Effector memory CD4-positive, alpha-beta T cell (primary cell): ENCODE measurements around the gene MCU.
"Not testable (repeated sequence)": the region's sequence is repeated elsewhere in the genome, so short reads cannot be mapped to it uniquely, and the experiment has no call there.

Experiments used
- DNase-seq, 3 donors: peaks; one replicate each; pipeline ENCODE4 v3.0.0-alpha.2; 2020
- H3K27ac ChIP-seq: 2 replicates; pipeline ENCODE4 v1.7.0; 2013; ENCODE audit warnings: mild to moderate bottlenecking, low read length, moderate library complexity; ENCODE audit not compliant: insufficient read depth, poor library complexity, severe bottlenecking
- H3K27me3 ChIP-seq: replicated peaks from 2 replicates; pipeline ENCODE4 v1.7.0; 2013; ENCODE audit warnings: mild to moderate bottlenecking, low read length; ENCODE audit not compliant: insufficient read depth, control insufficient read depth, poor library complexity, severe bottlenecking
- H3K36me3 ChIP-seq: 2 replicates; pipeline ENCODE4 v1.7.0; 2013; ENCODE audit warnings: mild to moderate bottlenecking, low read length, moderate library complexity; ENCODE audit not compliant: control insufficient read depth, insufficient read depth
- H3K4me1 ChIP-seq: 2 replicates; pipeline ENCODE4 v1.7.0; 2013; ENCODE audit warnings: low read length, mild to moderate bottlenecking; ENCODE audit not compliant: control insufficient read depth, insufficient read depth, poor library complexity, severe bottlenecking
- H3K4me3 ChIP-seq: 2 replicates; pipeline ENCODE4 v1.7.0; 2013; ENCODE audit warnings: low read length, low read depth, mild to moderate bottlenecking; ENCODE audit not compliant: insufficient read depth, poor library complexity, severe bottlenecking
- H3K9me3 ChIP-seq: 2 replicates; pipeline ENCODE4 v1.7.0; 2013; ENCODE audit warnings: mild to moderate bottlenecking, low read length, moderate library complexity; ENCODE audit not compliant: control insufficient read depth

MCU gene

DNA sequence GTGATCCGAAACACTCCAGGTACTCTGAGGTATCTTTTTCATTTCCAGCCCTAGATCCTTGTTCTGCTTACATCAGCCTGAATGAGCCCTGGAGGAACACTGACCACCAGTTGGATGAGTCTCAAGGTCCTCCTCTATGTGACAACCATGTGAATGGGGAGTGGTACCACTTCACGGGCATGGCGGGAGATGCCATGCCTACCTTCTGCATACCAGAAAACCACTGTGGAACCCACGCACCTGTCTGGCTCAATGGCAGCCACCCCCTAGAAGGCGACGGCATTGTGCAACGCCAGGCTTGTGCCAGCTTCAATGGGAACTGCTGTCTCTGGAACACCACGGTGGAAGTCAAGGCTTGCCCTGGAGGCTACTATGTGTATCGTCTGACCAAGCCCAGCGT is 206.7 kb downstream of the MCU start:
- no peaks in the 10 kb centered on the region for H3K27me3 ChIP-seq
- no peaks in the 10 kb centered on the region for H3K9me3 ChIP-seq
- no peak overlapping the region for H3K4me3 ChIP-seq
- H3K27ac ChIP-seq, result no peak overlapping the region
- H3K4me1 ChIP-seq, result no peaks in the 10 kb centered on the region
- no peaks in the 10 kb centered on the region for H3K36me3 ChIP-seq
- no peak for DNase-seq

DNA sequence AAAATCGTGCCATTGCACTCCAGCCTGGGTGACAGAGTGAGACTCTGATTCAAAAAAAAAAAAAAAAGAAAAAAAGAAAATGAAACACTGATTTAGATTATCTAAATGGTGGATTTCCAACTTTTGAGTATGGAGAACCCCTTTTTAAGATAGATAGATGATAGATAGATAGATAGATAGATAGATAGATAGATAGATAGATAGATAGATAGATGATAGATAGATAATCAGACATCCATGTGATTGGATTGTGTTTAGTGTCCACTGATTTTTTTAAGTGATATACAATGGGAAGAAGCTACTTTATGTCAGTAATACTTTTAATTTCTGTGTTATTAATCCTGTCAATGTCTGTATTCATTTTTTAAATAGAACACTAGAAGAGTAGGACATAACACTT is 207.6 kb downstream of the MCU start:
- Histone ChIP-seq H3K4me1 (no peaks in the 10 kb centered on the region), H3K9me3 (no peaks in the 10 kb centered on the region), H3K27ac (no peak overlapping the region), H3K27me3 (no peaks in the 10 kb centered on the region), H3K36me3 (no peaks in the 10 kb centered on the region), H3K4me3 (no peak overlapping the region)
- DNase-seq, result no peak

- DNase-seq, H3K27ac ChIP-seq, H3K4me3 ChIP-seq, H3K36me3 ChIP-seq, H3K4me1 ChIP-seq, H3K27me3 ChIP-seq, H3K9me3 ChIP-seq: not testable (repeated sequence)
Observed at GRCh38 chr10:72903941-72904446, 212.1 kb downstream of the MCU start.

- Histone ChIP-seq H3K9me3 (no peaks in the 10 kb centered on the region), H3K27me3 (no peaks in the 10 kb centered on the region), H3K4me3 (no peak overlapping the region), H3K4me1 (no peaks in the 10 kb centered on the region), H3K36me3 (no peaks in the 10 kb centered on the region), H3K27ac (no peak overlapping the region)
- no peak for DNase-seq
Observed at GRCh38 chr10:72904806-72905205, 212.9 kb downstream of the MCU start.

GRCh38 chr10:72906446-72906845 is 214.5 kb downstream of the MCU start:
- Histone ChIP-seq H3K4me3 (no peak overlapping the region), H3K27me3 (no peaks in the 10 kb centered on the region), H3K36me3 (no peaks in the 10 kb centered on the region), H3K4me1 (no peaks in the 10 kb centered on the region), H3K27ac (no peak overlapping the region), H3K9me3 (no peaks in the 10 kb centered on the region)
- no peak for DNase-seq

DNA sequence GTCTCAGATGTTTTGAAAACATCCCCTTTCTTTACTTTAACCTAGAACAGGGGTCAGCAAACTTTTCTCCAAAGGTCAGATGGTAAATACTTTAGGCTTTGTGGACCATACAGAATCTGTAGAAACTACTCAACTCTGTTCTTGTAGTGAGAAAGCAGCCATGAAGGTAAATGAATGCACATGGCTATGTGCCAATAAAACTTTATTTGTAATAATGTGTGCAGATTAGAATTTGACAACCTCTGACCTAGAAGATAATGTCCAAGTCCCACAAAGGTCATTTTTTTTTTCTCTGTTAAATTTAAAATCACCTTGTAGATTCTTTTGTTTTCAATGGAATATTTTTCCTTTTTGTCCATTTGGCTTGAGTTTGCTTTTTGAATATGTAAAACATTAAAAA is 218.8 kb downstream of the MCU start:
- Histone ChIP-seq H3K27me3 (no peaks in the 10 kb centered on the region), H3K4me1 (no peaks in the 10 kb centered on the region), H3K27ac (no peak overlapping the region), H3K4me3 (no peak overlapping the region), H3K9me3 (no peaks in the 10 kb centered on the region), H3K36me3 (no peaks in the 10 kb centered on the region)
- no peak for DNase-seq

- no peak overlapping the region for H3K4me3 ChIP-seq
- DNase-seq, result no peak
- H3K9me3 ChIP-seq, result no peaks in the 10 kb centered on the region
- no peak overlapping the region for H3K27ac ChIP-seq
- H3K36me3 ChIP-seq, result no peaks in the 10 kb centered on the region
- H3K27me3 ChIP-seq, result no peaks in the 10 kb centered on the region
- H3K4me1 ChIP-seq, result no peaks in the 10 kb centered on the region
Observed at GRCh38 chr10:72911758-72912157, 219.8 kb downstream of the MCU start.

- no peaks in the 10 kb centered on the region for H3K36me3 ChIP-seq
- H3K9me3 ChIP-seq, result no peaks in the 10 kb centered on the region
- no peak overlapping the region for H3K4me3 ChIP-seq
- no peak for DNase-seq
- H3K27me3 ChIP-seq, result no peaks in the 10 kb centered on the region
- no peaks in the 10 kb centered on the region for H3K4me1 ChIP-seq
- no peak overlapping the region for H3K27ac ChIP-seq
Observed at GRCh38 chr10:72912736-72913135, 220.8 kb downstream of the MCU start.

DNA sequence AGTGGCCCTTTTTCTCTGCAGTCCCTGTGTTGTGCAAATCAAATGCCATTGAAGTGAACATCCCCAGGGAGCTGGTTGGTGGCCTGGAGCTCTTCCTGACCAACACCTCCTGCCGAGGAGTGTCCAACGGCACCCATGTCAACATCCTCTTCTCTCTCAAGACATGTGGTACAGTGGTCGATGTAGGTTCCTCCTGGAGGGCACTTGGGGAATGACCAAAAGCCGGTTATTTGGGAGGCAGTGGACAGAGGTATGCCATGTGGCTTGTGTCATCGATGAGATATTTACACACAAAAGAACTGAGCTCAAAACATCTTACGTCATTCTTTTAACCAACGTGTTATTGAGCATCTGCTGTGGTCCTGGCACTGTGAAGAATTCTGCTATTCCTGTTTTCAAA is 221.3 kb downstream of the MCU start:
- no peak for DNase-seq
- Histone ChIP-seq H3K9me3 (no peaks in the 10 kb centered on the region), H3K27ac (no peak overlapping the region), H3K4me1 (no peaks in the 10 kb centered on the region), H3K4me3 (no peak overlapping the region), H3K27me3 (no peaks in the 10 kb centered on the region), H3K36me3 (no peaks in the 10 kb centered on the region)

DNA sequence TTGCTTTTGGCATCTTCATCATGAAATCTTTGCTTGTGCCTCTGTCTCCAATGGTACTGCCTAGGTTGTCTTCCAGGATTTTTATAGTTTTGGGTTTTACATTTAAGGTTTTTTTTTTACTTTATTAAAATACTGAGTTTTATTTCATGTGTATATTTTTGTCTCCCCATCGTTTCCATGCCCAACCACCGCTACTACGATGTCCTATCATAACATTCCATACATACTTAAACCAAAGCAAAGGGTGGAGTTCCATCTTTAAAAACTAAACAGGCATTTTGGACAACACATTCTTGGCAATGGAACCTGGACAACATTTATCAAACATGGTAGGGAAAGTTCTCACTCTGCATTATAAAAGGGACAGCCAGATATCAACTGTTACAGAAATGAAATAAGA is 225.3 kb downstream of the MCU start:
- H3K36me3 ChIP-seq, H3K9me3 ChIP-seq, H3K4me1 ChIP-seq, DNase-seq, H3K27ac ChIP-seq, H3K4me3 ChIP-seq, H3K27me3 ChIP-seq: not testable (repeated sequence)

GRCh38 chr10:72917803-72918332 is 225.9 kb downstream of the MCU start:
- not testable (repeated sequence) for DNase-seq, H3K9me3 ChIP-seq, H3K36me3 ChIP-seq

More at GRCh38 chr10:72917803-72918332, 225.9 kb downstream of the MCU start:
- H3K27me3 ChIP-seq, H3K27ac ChIP-seq, H3K4me1 ChIP-seq, H3K4me3 ChIP-seq: not testable (repeated sequence)
